Omental fat pad (tissue), 4 donors: ENCODE results near the gene ARHGAP28. TPM values are rescaled to one million over a fixed set of nuclear protein-coding genes. Genes with fewer than 3 reads are reported as not detected.
"Not testable (repeated sequence)": the region's sequence is repeated elsewhere in the genome, so short reads cannot be mapped to it uniquely, and the experiment has no call there.

Experiments used
- ATAC-seq: fragments of 150-250 bp; one replicate; pipeline ENCODE4 v1.9.1; 2016; ENCODE audit warnings: mild to moderate bottlenecking, moderate library complexity; ENCODE audit not compliant: low FRiP score
- DNase-seq: peaks from one replicate; pipeline ENCODE4 v3.0.0-alpha.2; 2019; ENCODE audit warnings: low spot score
- CTCF ChIP-seq, 3 donors: fragments of 450-650 bp; IDR thresholded peaks; one replicate each; pipeline ENCODE4 v1.5.1; 2016 to 2017; ENCODE audit warnings: antibody characterized with exemption in 3 of 3, mild to moderate bottlenecking in 3 of 3, moderate library complexity in 2 of 3
- total RNA-seq, 4 donors: library from RNA; depleted of rRNA; stranded (reverse); fragments of >200 nt; gene quantifications; one replicate each; pipeline ENCODE4 v1.1.0, GENCODE V29; 2016

ARHGAP28 gene
- total RNA-seq, 4 donors from 2014 or later = 4.7 to 23.7 (median 10.4) TPM

- no peak for TF ChIP-seq CTCF (IDR thresholded peaks at IDR 0.05)
- no peak for ATAC-seq
- DNase-seq = no peak
These were observed 69.4 kb downstream of the ARHGAP28 start for GRCh38 chr18:6798896-6799295.

- ATAC-seq, DNase-seq: not testable (repeated sequence)
These were observed 70.8 kb downstream of the ARHGAP28 start for GRCh38 chr18:6800309-6800708.

GRCh38 chr18:6807515-6808257 lies 78.2 kb downstream of the ARHGAP28 start:
- TF ChIP-seq CTCF (IDR thresholded peaks at IDR 0.05) = no peak
- DNase-seq = no peak
- ATAC-seq = no peak

- no peak for TF ChIP-seq CTCF (IDR thresholded peaks at IDR 0.05)
- ATAC-seq (no peak), DNase-seq (no peak)
These were observed 80.7 kb downstream of the ARHGAP28 start for GRCh38 chr18:6810191-6810590.

- DNase-seq (no peak), ATAC-seq (no peak)
- TF ChIP-seq CTCF (IDR thresholded peaks at IDR 0.05) = no peak
These were observed 82.3 kb downstream of the ARHGAP28 start for GRCh38 chr18:6811816-6812215.

GRCh38 chr18:6814882-6815425 lies 85.4 kb downstream of the ARHGAP28 start:
- no peak for TF ChIP-seq CTCF (IDR thresholded peaks at IDR 0.05)
- no peak for DNase-seq
- ATAC-seq = no peak

GRCh38 chr18:6816154-6816553 lies 86.6 kb downstream of the ARHGAP28 start:
- DNase-seq (no peak), ATAC-seq (no peak)
- no peak for TF ChIP-seq CTCF (IDR thresholded peaks at IDR 0.05)
